ENCODE results near the gene DBF4. TPM values are rescaled to one million over a fixed set of nuclear protein-coding genes. Genes with fewer than 3 reads are reported as not detected.

DBF4 gene
- total and polyA plus RNA-seq, 2 experiments from 2014 or later, result 62.6 to 91.5 TPM

- H3K79me2 ChIP-seq (replicated peaks; ENCODE audit: insufficient read depth), result no peaks in the 10 kb centered on the region
- H3F3A ChIP-seq (replicated peaks; ENCODE audit: low read depth), result no peaks in the 10 kb centered on the region
- H3K9me2 ChIP-seq (ENCODE audit: insufficient read depth), result no peaks in the 10 kb centered on the region
- Mint-ChIP-seq H3K27me3 (ENCODE audit: insufficient read depth, low read depth, poor library complexity) (no peaks in the 10 kb centered on the region), H3K4me1 (peaks cover 5% of the 10 kb centered on the region; the same call in 2 of the 3 replicates), H3K27ac (peak overlapping the region; percentile 49; the same call in 1 of the 2 replicates), H3K36me3 (ENCODE audit: low read depth) (no peaks in the 10 kb centered on the region), H3K9me3 (no peaks in the 10 kb centered on the region), H3K4me3 (no peak overlapping the region)
- H4K20me1 ChIP-seq (replicated peaks; ENCODE audit: insufficient read depth), result no peaks in the 10 kb centered on the region
- TF ChIP-seq ZNF462 (CRISPR knock-in tag; IDR thresholded peaks at IDR 0.05) (no peak), STAT1 (IDR thresholded peaks at IDR 0.05; ENCODE audit: unreplicated experiment) (no peak), CTCF (conservative IDR thresholded peaks at IDR 0.05; ENCODE audit: low read depth in 2 of 2) (no peak), ZNF331 (CRISPR knock-in tag; IDR thresholded peaks at IDR 0.05; ENCODE audit: low read depth) (no peak)
- TF ChIP-seq, protein P1, sequence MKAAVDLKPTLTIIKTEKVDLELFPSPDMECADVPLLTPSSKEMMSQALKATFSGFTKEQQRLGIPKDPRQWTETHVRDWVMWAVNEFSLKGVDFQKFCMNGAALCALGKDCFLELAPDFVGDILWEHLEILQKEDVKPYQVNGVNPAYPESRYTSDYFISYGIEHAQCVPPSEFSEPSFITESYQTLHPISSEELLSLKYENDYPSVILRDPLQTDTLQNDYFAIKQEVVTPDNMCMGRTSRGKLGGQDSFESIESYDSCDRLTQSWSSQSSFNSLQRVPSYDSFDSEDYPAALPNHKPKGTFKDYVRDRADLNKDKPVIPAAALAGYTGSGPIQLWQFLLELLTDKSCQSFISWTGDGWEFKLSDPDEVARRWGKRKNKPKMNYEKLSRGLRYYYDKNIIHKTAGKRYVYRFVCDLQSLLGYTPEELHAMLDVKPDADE (IDR thresholded peaks at IDR 0.05), result no peak
- H3K27me3 ChIP-seq (ENCODE audit: insufficient read depth), result no peaks in the 10 kb centered on the region
- DNase-seq (ENCODE audit: low spot score) (no peak), ATAC-seq (no peak)
- H3K27ac ChIP-seq (ENCODE audit: low read depth), result no peak overlapping the region
- no peak overlapping the region for H2AFZ ChIP-seq
- no peaks in the 10 kb centered on the region for H3K4me1 ChIP-seq (ENCODE audit: insufficient read depth)
- no peak overlapping the region for H3K4me3 ChIP-seq
- no peak overlapping the region for H3K4me2 ChIP-seq
- no peaks in the 10 kb centered on the region; the same call in 1 of the 2 replicates for H3K36me3 ChIP-seq (ENCODE audit: insufficient read depth)
Measured at GRCh38 chr7:87919875-87920274, 43.6 kb downstream of the DBF4 start.

Measured in GM23338 (cell line).